K562 (cell line): ENCODE measurements around the gene CLIP1. TPM values are rescaled to one million over a fixed set of nuclear protein-coding genes. Genes with fewer than 3 reads are reported as not detected.

ENCODE experiments used
- BRCA1 ChIP-seq, 2 experiments: fragments of 450-650 bp in 1 of 2; sonication (generic) in 1 of 2; formaldehyde crosslinking in 1 of 2; IDR thresholded peaks; 2 replicates each; pipeline versions ENCODE4 v1.5.0 to v1.6.1; 2017 to 2020; ENCODE audit warnings: mild to moderate bottlenecking in 1 of 2, missing genetic modification reagents in 1 of 2
- CBX1 ChIP-seq: sonication (generic); IDR thresholded peaks from 2 replicates; pipeline ENCODE4 v1.6.1; 2016; ENCODE audit warnings: antibody characterized with exemption, low read depth, mild to moderate bottlenecking
- CEBPG ChIP-seq, 3 experiments: fragments of 200-800 bp in 1 of 3; sonication (Bioruptor generic) in 1 of 3; sonication (generic) in 1 of 3; formaldehyde crosslinking in 1 of 3; IDR thresholded peaks in 2 of 3; conservative IDR thresholded peaks in 1 of 3; 2 replicates each; pipeline versions ENCODE4 v1.6.1 to v1.8.0; 2016 to 2022; ENCODE audit warnings: missing compliant biosample characterization in 2 of 3, missing genetic modification characterization in 2 of 3, mild to moderate bottlenecking in 1 of 3, missing genetic modification reagents in 1 of 3
- ETV5 ChIP-seq: sonication (generic); formaldehyde crosslinking; IDR thresholded peaks from 2 replicates; pipeline ENCODE4 v1.4.0; 2020; ENCODE audit warnings: low read depth, mild to moderate bottlenecking, missing genetic modification reagents
- GABPB2 ChIP-seq: fragments of 250-450 bp; sonication (Bioruptor Pico); conservative IDR thresholded peaks from 2 replicates; pipeline ENCODE4 v1.5.1; 2021; ENCODE audit warnings: mild to moderate bottlenecking
- HDAC2 ChIP-seq: fragments of 450-650 bp; IDR thresholded peaks from 2 replicates; pipeline ENCODE4 v1.6.1; 2016; ENCODE audit warnings: mild to moderate bottlenecking
- HNRNPLL ChIP-seq: fragments of 200-400 bp; formaldehyde crosslinking; IDR thresholded peaks from 2 replicates; pipeline ENCODE4 v1.6.1; 2017; ENCODE audit warnings: low read length, low read depth, mild to moderate bottlenecking; ENCODE audit not compliant: poor library complexity, severe bottlenecking
- IFI16 ChIP-seq: fragments of 250-450 bp; sonication (Bioruptor Pico); IDR thresholded peaks from 2 replicates; pipeline ENCODE4 v2.1.2; 2022; ENCODE audit warnings: mild to moderate bottlenecking, inconsistent platforms
- MIER1 ChIP-seq: fragments of 450-650 bp; IDR thresholded peaks from 2 replicates; pipeline ENCODE4 v1.6.1; 2016; ENCODE audit warnings: antibody characterized with exemption, mild to moderate bottlenecking, low read depth
- POLR2H ChIP-seq: IDR thresholded peaks from 2 replicates; pipeline ENCODE4 v1.6.1; 2016; ENCODE audit warnings: missing genetic modification characterization, low read depth, mild to moderate bottlenecking, control low read depth, missing compliant biosample characterization, moderate library complexity
- PRDM10 ChIP-seq: fragments of 450-650 bp; IDR thresholded peaks from 2 replicates; pipeline ENCODE4 v1.6.1; 2018; ENCODE audit not compliant: partially characterized antibody
- SIX5 ChIP-seq, 2 experiments: IDR thresholded peaks; 2 replicates each; pipeline ENCODE4 v1.6.1; 2011; ENCODE audit warnings: low read length in 2 of 2, borderline replicate concordance in 1 of 2, low read depth in 1 of 2, mild to moderate bottlenecking in 1 of 2, moderate library complexity in 1 of 2; ENCODE audit not compliant: insufficient read depth in 1 of 2
- TAF9B ChIP-seq: fragments of 450-650 bp; IDR thresholded peaks from 2 replicates; pipeline ENCODE4 v1.6.1; 2018; ENCODE audit warnings: mild to moderate bottlenecking; ENCODE audit not compliant: partially characterized antibody
- TFAM ChIP-seq: fragments of 250-450 bp; sonication (Bioruptor Pico); conservative IDR thresholded peaks from 2 replicates; pipeline ENCODE4 v1.5.0; 2021; ENCODE audit warnings: mild to moderate bottlenecking, moderate library complexity
- TGIF2 ChIP-seq: sonication (generic); formaldehyde crosslinking; IDR thresholded peaks from 2 replicates; pipeline ENCODE4 v1.8.1; 2022; ENCODE audit warnings: mild to moderate bottlenecking, missing genetic modification reagents, moderate library complexity
- TOE1 ChIP-seq, 2 experiments: fragments of 450-650 bp in 1 of 2; sonication (generic) in 1 of 2; formaldehyde crosslinking in 1 of 2; IDR thresholded peaks; 2 replicates each; pipeline versions ENCODE4 v1.7.1 to v1.8.0; 2016 to 2022; ENCODE audit warnings: borderline replicate concordance in 2 of 2, mild to moderate bottlenecking in 2 of 2, antibody characterized with exemption in 1 of 2, inconsistent platforms in 1 of 2, low read depth in 1 of 2, missing genetic modification reagents in 1 of 2, moderate library complexity in 1 of 2
- ZBTB49 ChIP-seq: sonication (generic); formaldehyde crosslinking; IDR thresholded peaks from 2 replicates; pipeline ENCODE4 v1.8.0; 2022; ENCODE audit warnings: missing genetic modification reagents, mild to moderate bottlenecking, borderline replicate concordance
- ZNF184 ChIP-seq: sonication (generic); formaldehyde crosslinking; IDR thresholded peaks from 2 replicates; pipeline ENCODE4 v1.5.0; 2020; ENCODE audit warnings: missing genetic modification reagents
- ZNF586 ChIP-seq: fragments of 450-650 bp; formaldehyde crosslinking; conservative IDR thresholded peaks from 2 replicates; pipeline ENCODE4 v1.4.0; 2020; ENCODE audit warnings: mild to moderate bottlenecking, moderate library complexity
- ZNF668 ChIP-seq: fragments of 250-450 bp; sonication (Bioruptor Pico); IDR thresholded peaks from 2 replicates; pipeline ENCODE4 v1.8.0; 2022; ENCODE audit warnings: mild to moderate bottlenecking, inconsistent platforms
- ZNF75A ChIP-seq: fragments of 450-650 bp; formaldehyde crosslinking; IDR thresholded peaks from 2 replicates; pipeline ENCODE4 v1.4.0; 2020; ENCODE audit warnings: mild to moderate bottlenecking
- polyA plus RNA-seq, 8 experiments: library from polyadenylated mRNA; depleted of rRNA in 4 of 8; stranded (reverse) in 5 of 8; unstranded in 3 of 8; fragments of >200 nt; fragmentation: Nextera tagmentation in 2 of 8; fragmentation: Illumina TruSeq in 1 of 8; extraction: Ambion mirVana in 2 of 8; extraction: Trizol in 1 of 8; gene quantifications; 2 replicates each; pipeline versions ENCODE4 v1.2.1 to v1.2.3, GENCODE V29; 2011 to 2014; ENCODE audit warnings: inconsistent platforms in 1 of 8, missing spikeins in 1 of 8
- total RNA-seq, 7 experiments: library from RNA; depleted of rRNA in 6 of 7; stranded (reverse); fragments of >200 nt in 6 of 7; fragmentation: Illumina TruSeq in 2 of 7; extraction: Trizol in 2 of 7; gene quantifications; 2 replicates each; pipeline versions ENCODE4 v1.2.1 to v1.2.3, GENCODE V29; 2011 to 2021; ENCODE audit warnings: low replicate concordance in 1 of 7

The CLIP1 gene
- total and polyA plus RNA-seq, 9 of the 15 experiments (the other 6 are each of a cell fraction or from before 2014, with no cell fraction given): 5.8 to 33.9 (median 27.6) TPM

- TF ChIP-seq TOE1 (IDR thresholded peaks at IDR 0.05; ENCODE audit: borderline replicate concordance) (peak; percentile 57; the same call in 1 of the 2 replicates), TOE1 (CRISPR knock-in tag; IDR thresholded peaks at IDR 0.05; ENCODE audit: borderline replicate concordance, low read depth) (no peak), ETV5 (CRISPR knock-in tag) (no peak), IFI16 (CRISPR knock-in tag) (no peak), ZNF668 (CRISPR knock-in tag) (no peak), ZBTB49 (CRISPR knock-in tag) (no peak), HDAC2 (no peak; the same call in 1 of the 2 replicates), PRDM10 (peak; percentile 20), ZNF75A (CRISPR knock-in tag) (no peak), TGIF2 (CRISPR knock-in tag) (no peak), SIX5 (IDR thresholded peaks at IDR 0.05; ENCODE audit: borderline replicate concordance in 1 of 2, insufficient read depth in 1 of 2, low read depth in 1 of 2, low read length in 2 of 2) (no peak), ZNF586 (CRISPR knock-in tag) (no peak), MIER1 (no peak), POLR2H (no peak; the same call in 1 of the 2 replicates), CBX1 (no peak), TFAM (CRISPR knock-in tag) (no peak), HNRNPLL (no peak), CEBPG (CRISPR knock-in tag; IDR thresholded peaks at IDR 0.05) (peak; percentile 84), CEBPG (tag; conservative IDR thresholded peaks at IDR 0.05 in 1 of 2, IDR thresholded peaks at IDR 0.05 in 1 of 2) (peak; percentile 91 to 92), GABPB2 (CRISPR knock-in tag) (no peak), TAF9B (peak; percentile 3), BRCA1 (IDR thresholded peaks at IDR 0.05) (no peak), BRCA1 (CRISPR knock-in tag; IDR thresholded peaks at IDR 0.05) (no peak), ZNF184 (CRISPR knock-in tag) (no peak)
Observed at GRCh38 chr12:122399592-122400373, 22.7 kb downstream of the CLIP1 start (continued).
